Measurements from ENCODE around the gene TFEB. TPM values are rescaled to one million over a fixed set of nuclear protein-coding genes. Genes with fewer than 3 reads are reported as not detected.

TFEB gene
- total RNA-seq = 1.5 and 1.9 TPM in 2 replicates

GRCh38 chr6:41735427-41736185, at the start of gene TFEB:
Gene TFEB, minus strand, starts transcription at chr6:41735608. Its CDS starts 44,395 bp downstream, at chr6:41691213.

GRCh38 chr6:41780551-41781365, 45.4 kb upstream of the TFEB start, which contains the start of gene PRICKLE4:
Gene PRICKLE4, plus strand, starts transcription at chr6:41780782. Its CDS starts 2,692 bp downstream, at chr6:41783474.

GRCh38 chr6:41779788-41780550, 44.6 kb upstream of the TFEB start, which contains the start of gene FRS3:
Gene FRS3, minus strand, starts transcription at chr6:41779900. Its CDS starts 2,913 bp downstream, at chr6:41776987.

GRCh38 chr6:41747256-41748101, 12.1 kb upstream of the TFEB start, which contains the start of gene PGC:
Gene PGC, minus strand, starts transcription at chr6:41747397. Its CDS starts 63 bp downstream, at chr6:41747334.

GRCh38 chr6:41638002-41638934, 97.1 kb downstream of the TFEB start, which contains the start of gene MDFI:
Gene MDFI, plus strand, starts transcription at chr6:41638468. Its CDS starts 282 bp downstream, at chr6:41638750.

Other genes with a start within 250 kb of the TFEB start
- 1.0 and 1.1 TPM in 2 replicates for gene FOXP4, start 189.2 kb downstream of the TFEB start, total RNA-seq
- 0.26 TPM in 1 of 2 replicates, not detected in the other for gene MDFI, start 97.1 kb downstream of the TFEB start, total RNA-seq
- not detected in 2 replicates for gene PGC, start 11.8 kb upstream of the TFEB start, total RNA-seq
- gene FRS3, start 44.3 kb upstream of the TFEB start, total RNA-seq = 1.3 and 2.2 TPM in 2 replicates
- 0.16 TPM in 1 of 2 replicates, not detected in the other for gene PRICKLE4, start 45.2 kb upstream of the TFEB start, total RNA-seq
- 30.5 and 62.7 TPM in 2 replicates for gene TOMM6, start 52.1 kb upstream of the TFEB start, total RNA-seq
- gene USP49, start 159.8 kb upstream of the TFEB start, total RNA-seq = 2.2 and 2.4 TPM in 2 replicates
- gene MED20, start 185.5 kb upstream of the TFEB start, total RNA-seq = 20.1 and 23.2 TPM in 2 replicates
- gene BYSL, start 185.9 kb upstream of the TFEB start, total RNA-seq = 11.2 and 11.5 TPM in 2 replicates
- 9.7 and 14.8 TPM in 2 replicates for gene CCND3, start 206.2 kb upstream of the TFEB start, total RNA-seq

Data from bronchial smooth muscle cell (primary cell).